K562 (cell line): ENCODE results near the gene TRPV6. TPM values are rescaled to one million over a fixed set of nuclear protein-coding genes. Genes with fewer than 3 reads are reported as not detected.
A peak's percentile ranks its signal among the peaks of the same experiment; 100 is the strongest.

ENCODE experiments used
- AFF4 ChIP-seq: sonication (generic); formaldehyde crosslinking; IDR thresholded peaks from 2 replicates; pipeline ENCODE4 v1.8.0; 2023; ENCODE audit warnings: mild to moderate bottlenecking, missing genetic modification reagents
- BCOR ChIP-seq: fragments of 450-650 bp; IDR thresholded peaks from 2 replicates; pipeline ENCODE4 v1.6.1; 2016
- BRD9 ChIP-seq: fragments of 450-650 bp; IDR thresholded peaks from 2 replicates; pipeline ENCODE4 v1.6.1; 2018; ENCODE audit warnings: low read depth; ENCODE audit not compliant: partially characterized antibody
- CBFA2T2 ChIP-seq: fragments of 450-650 bp; conservative IDR thresholded peaks from 2 replicates; pipeline ENCODE4 v1.6.1; 2017; ENCODE audit warnings: mild to moderate bottlenecking
- CREB3L1 ChIP-seq: fragments of 450-650 bp; IDR thresholded peaks from 2 replicates; pipeline ENCODE4 v1.6.1; 2014; ENCODE audit warnings: low read depth, mild to moderate bottlenecking, moderate library complexity, borderline replicate concordance
- EHMT2 ChIP-seq: fragments of 450-650 bp; IDR thresholded peaks from 2 replicates; pipeline ENCODE4 v1.6.1; 2018; ENCODE audit warnings: antibody characterized with exemption
- ELF4 ChIP-seq: fragments of 450-650 bp; formaldehyde crosslinking; IDR thresholded peaks from 2 replicates; pipeline ENCODE4 v1.4.0; 2022; ENCODE audit warnings: missing genetic modification characterization
- FOSL1 ChIP-seq: fragments of 200-800 bp; sonication (Bioruptor generic); conservative IDR thresholded peaks from 2 replicates; pipeline ENCODE4 v1.6.1; 2016; ENCODE audit warnings: missing genetic modification characterization, missing compliant biosample characterization
- FOXA3 ChIP-seq, 2 experiments: fragments of 450-650 bp in 1 of 2; sonication (generic) in 1 of 2; formaldehyde crosslinking; IDR thresholded peaks in 1 of 2; conservative IDR thresholded peaks in 1 of 2; 2 replicates each; pipeline versions ENCODE4 v1.4.0 to v1.8.0; 2020 to 2022; ENCODE audit warnings: mild to moderate bottlenecking in 2 of 2, missing genetic modification reagents in 1 of 2
- FOXJ3 ChIP-seq: sonication (generic); formaldehyde crosslinking; IDR thresholded peaks from 2 replicates; pipeline ENCODE4 v1.4.0; 2020; ENCODE audit warnings: mild to moderate bottlenecking, missing genetic modification reagents
- GTF2B ChIP-seq: IDR thresholded peaks from 2 replicates; pipeline ENCODE4 v1.6.1; 2011; ENCODE audit not compliant: insufficient read length; ENCODE audit errors: extremely low read depth
- KLF16 ChIP-seq: IDR thresholded peaks from 2 replicates; pipeline ENCODE4 v1.6.1; 2016; ENCODE audit warnings: antibody characterized with exemption
- MLLT1 ChIP-seq, 2 experiments: fragments of 450-650 bp; IDR thresholded peaks; 2 replicates each; pipeline ENCODE4 v1.6.1; 2016
- SAP30 ChIP-seq: fragments of 200-600 bp; sonication (generic); IDR thresholded peaks from 2 replicates; pipeline ENCODE4 v1.6.1; 2012; ENCODE audit warnings: borderline replicate concordance, low read depth, mild to moderate bottlenecking, moderate library complexity, low read length, control low read depth, inconsistent platforms; ENCODE audit not compliant: insufficient read depth, poor library complexity, severe bottlenecking
- ZNF212 ChIP-seq: fragments of 450-650 bp; formaldehyde crosslinking; IDR thresholded peaks from 2 replicates; pipeline ENCODE4 v1.4.0; 2020; ENCODE audit warnings: mild to moderate bottlenecking
- ZNF449 ChIP-seq: fragments of 250-450 bp; sonication (Bioruptor Pico); IDR thresholded peaks from 2 replicates; pipeline ENCODE4 v1.8.0; 2022; ENCODE audit warnings: moderate library complexity, mild to moderate bottlenecking, inconsistent platforms
- ZNF584 ChIP-seq: fragments of 200-800 bp; sonication (Bioruptor generic); IDR thresholded peaks from 2 replicates; pipeline ENCODE4 v1.6.1; 2016; ENCODE audit warnings: low read depth, mild to moderate bottlenecking, missing genetic modification characterization, missing compliant biosample characterization
- ZNF778 ChIP-seq: fragments of 450-650 bp; formaldehyde crosslinking; IDR thresholded peaks from 2 replicates; pipeline ENCODE4 v1.4.0; 2020; ENCODE audit warnings: mild to moderate bottlenecking, moderate library complexity
- polyA plus RNA-seq, 8 experiments: library from polyadenylated mRNA; depleted of rRNA in 4 of 8; stranded (reverse) in 5 of 8; unstranded in 3 of 8; fragments of >200 nt; fragmentation: Nextera tagmentation in 2 of 8; fragmentation: Illumina TruSeq in 1 of 8; extraction: Ambion mirVana in 2 of 8; extraction: Trizol in 1 of 8; gene quantifications; 2 replicates each; pipeline versions ENCODE4 v1.2.1 to v1.2.3, GENCODE V29; 2011 to 2014; ENCODE audit warnings: inconsistent platforms in 1 of 8, missing spikeins in 1 of 8
- total RNA-seq, 7 experiments: library from RNA; depleted of rRNA in 6 of 7; stranded (reverse); fragments of >200 nt in 6 of 7; fragmentation: Illumina TruSeq in 2 of 7; extraction: Trizol in 2 of 7; gene quantifications; 2 replicates each; pipeline versions ENCODE4 v1.2.1 to v1.2.3, GENCODE V29; 2011 to 2021; ENCODE audit warnings: low replicate concordance in 1 of 7

Gene TRPV6
- total and polyA plus RNA-seq, 9 of the 15 experiments (the other 6 are each of a cell fraction or from before 2014, with no cell fraction given), result 0.04 to 0.36 (median 0.11) TPM

GRCh38 chr7:142833174-142834048 is 52.1 kb downstream of the TRPV6 start (continued):
- TF ChIP-seq GTF2B (no peak), BRD9 (no peak), FOXJ3 (no peak), SAP30 (no peak), CREB3L1 (no peak), ZNF778 (CRISPR knock-in tag) (no peak), MLLT1 (IDR thresholded peaks at IDR 0.05) (0 out of 4 replicates have a peak, but pooled peaks of 1 of the 2 experiments have one; percentile 27), FOSL1 (peak; percentile 95), BCOR (no peak), ZNF212 (CRISPR knock-in tag) (no peak), ELF4 (CRISPR knock-in tag) (no peak), KLF16 (no peak), ZNF584 (CRISPR knock-in tag) (no peak), EHMT2 (peak; percentile 46), CBFA2T2 (peak; percentile 69), FOXA3 (CRISPR knock-in tag; conservative IDR thresholded peaks at IDR 0.05 in 1 of 2, IDR thresholded peaks at IDR 0.05 in 1 of 2) (0 out of 4 replicates have a peak, but pooled peaks of 1 of the 2 experiments have one; percentile 26), AFF4 (CRISPR knock-in tag) (no peak), ZNF449 (CRISPR knock-in tag) (no peak)
